RWPE2 (cell line): Measurements from ENCODE around the gene INTS7.
A peak's percentile ranks its signal among the peaks of the same experiment; 100 is the strongest.

ENCODE experiments used
- ATAC-seq: fragments of 200-7000 bp; cut with Tn5 transposase; 3 replicates; pipeline ENCODE4 v1.9.1; 2021; ENCODE audit warnings: low read depth
- DNase-seq: peaks from one replicate; pipeline ENCODE4 v3.0.0-alpha.2; 2020; ENCODE audit warnings: low spot score
- H3K27ac ChIP-seq: fragments of 450-650 bp; 2 replicates; pipeline ENCODE4 v1.5.1; 2017; ENCODE audit warnings: mild to moderate bottlenecking; ENCODE audit not compliant: poor library complexity, severe bottlenecking
- H3K27me3 ChIP-seq: fragments of 250-450 bp; sonication (Bioruptor Pico); 2 replicates; pipeline ENCODE4 v1.5.1; 2021; ENCODE audit warnings: mild to moderate bottlenecking, moderate library complexity; ENCODE audit not compliant: insufficient read depth, poor library complexity, severe bottlenecking
- H3K36me3 ChIP-seq: fragments of 250-450 bp; sonication (Bioruptor Pico); 2 replicates; pipeline ENCODE4 v1.5.1; 2020; ENCODE audit warnings: low read depth, mild to moderate bottlenecking, moderate library complexity
- H3K4me1 ChIP-seq: fragments of 250-450 bp; sonication (Bioruptor Pico); 2 replicates; pipeline ENCODE4 v1.5.1; 2021; ENCODE audit warnings: mild to moderate bottlenecking, moderate library complexity; ENCODE audit not compliant: insufficient read depth, poor library complexity, severe bottlenecking
- H3K4me3 ChIP-seq: fragments of 250-450 bp; sonication (Bioruptor Pico); 2 replicates; pipeline ENCODE4 v1.5.1; 2021; ENCODE audit warnings: mild to moderate bottlenecking, moderate library complexity; ENCODE audit not compliant: severe bottlenecking
- H3K9me3 ChIP-seq: fragments of 250-450 bp; sonication (Bioruptor Pico); 2 replicates; pipeline ENCODE4 v1.5.1; 2021; ENCODE audit warnings: mild to moderate bottlenecking, moderate library complexity; ENCODE audit not compliant: severe bottlenecking
- TF ChIP-seq, protein P1 (sequence below): fragments of 450-650 bp; IDR thresholded peaks from one replicate; pipeline ENCODE4 v1.5.1; 2017; ENCODE audit warnings: mild to moderate bottlenecking, moderate library complexity; ENCODE audit not compliant: poor library complexity, severe bottlenecking

The INTS7 gene

DNA sequence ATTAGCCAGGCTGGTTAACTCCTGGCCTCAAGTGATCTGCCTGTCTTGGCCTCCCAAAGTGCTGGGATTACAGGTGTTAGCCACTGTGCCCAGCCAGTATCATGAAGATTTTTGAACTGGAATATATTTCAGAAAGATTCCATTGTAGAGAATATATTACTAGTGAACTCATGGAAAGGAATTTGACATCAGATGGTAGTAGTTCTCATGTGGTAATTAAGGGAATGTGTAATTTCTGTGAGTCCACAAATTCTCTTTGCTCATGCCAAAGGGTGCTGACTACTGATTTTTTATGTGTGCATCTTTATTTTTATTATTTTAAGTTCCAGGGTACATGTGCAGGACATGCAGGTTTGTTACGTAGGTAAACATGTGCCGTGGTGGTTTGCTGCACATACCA, 10.6 kb upstream of the INTS7 start:
- ATAC-seq: no peak
- TF ChIP-seq, protein P1, sequence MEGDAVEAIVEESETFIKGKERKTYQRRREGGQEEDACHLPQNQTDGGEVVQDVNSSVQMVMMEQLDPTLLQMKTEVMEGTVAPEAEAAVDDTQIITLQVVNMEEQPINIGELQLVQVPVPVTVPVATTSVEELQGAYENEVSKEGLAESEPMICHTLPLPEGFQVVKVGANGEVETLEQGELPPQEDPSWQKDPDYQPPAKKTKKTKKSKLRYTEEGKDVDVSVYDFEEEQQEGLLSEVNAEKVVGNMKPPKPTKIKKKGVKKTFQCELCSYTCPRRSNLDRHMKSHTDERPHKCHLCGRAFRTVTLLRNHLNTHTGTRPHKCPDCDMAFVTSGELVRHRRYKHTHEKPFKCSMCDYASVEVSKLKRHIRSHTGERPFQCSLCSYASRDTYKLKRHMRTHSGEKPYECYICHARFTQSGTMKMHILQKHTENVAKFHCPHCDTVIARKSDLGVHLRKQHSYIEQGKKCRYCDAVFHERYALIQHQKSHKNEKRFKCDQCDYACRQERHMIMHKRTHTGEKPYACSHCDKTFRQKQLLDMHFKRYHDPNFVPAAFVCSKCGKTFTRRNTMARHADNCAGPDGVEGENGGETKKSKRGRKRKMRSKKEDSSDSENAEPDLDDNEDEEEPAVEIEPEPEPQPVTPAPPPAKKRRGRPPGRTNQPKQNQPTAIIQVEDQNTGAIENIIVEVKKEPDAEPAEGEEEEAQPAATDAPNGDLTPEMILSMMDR: no peak
- H3K9me3 ChIP-seq: no peaks in the 10 kb centered on the region
- H3K4me1 ChIP-seq: no peaks in the 10 kb centered on the region
- DNase-seq: no peak
- H3K4me3 ChIP-seq: no peak overlapping the region
- H3K36me3 ChIP-seq: peaks cover 13% of the 10 kb centered on the region
- H3K27ac ChIP-seq: no peak overlapping the region
- no peaks in the 10 kb centered on the region for H3K27me3 ChIP-seq

DNA sequence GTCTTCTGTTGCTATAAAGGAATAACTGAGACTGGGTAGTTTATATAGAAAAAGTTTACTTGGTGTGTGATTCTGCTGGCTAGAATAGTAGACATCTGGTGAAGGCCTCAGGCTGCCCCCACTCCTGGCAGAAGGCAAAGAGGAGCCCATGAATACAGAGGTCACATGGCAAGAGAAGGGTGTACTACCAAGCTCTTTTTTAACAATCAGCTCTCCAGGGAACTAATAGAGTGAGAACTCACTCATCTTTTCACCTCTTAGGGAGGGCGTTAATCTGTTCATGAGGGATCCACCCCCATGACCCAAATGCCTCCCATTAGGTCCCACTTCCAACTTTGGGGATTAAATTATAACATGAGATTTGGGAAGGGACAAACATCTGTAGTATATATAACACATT, 9.5 kb upstream of the INTS7 start:
- ATAC-seq (no peak), DNase-seq (no peak)
- Histone ChIP-seq H3K36me3 (peaks cover 11% of the 10 kb centered on the region), H3K4me1 (no peaks in the 10 kb centered on the region), H3K27me3 (no peaks in the 10 kb centered on the region), H3K27ac (no peak overlapping the region), H3K9me3 (no peaks in the 10 kb centered on the region), H3K4me3 (no peak overlapping the region)
- TF ChIP-seq, protein P1: no peak

DNA sequence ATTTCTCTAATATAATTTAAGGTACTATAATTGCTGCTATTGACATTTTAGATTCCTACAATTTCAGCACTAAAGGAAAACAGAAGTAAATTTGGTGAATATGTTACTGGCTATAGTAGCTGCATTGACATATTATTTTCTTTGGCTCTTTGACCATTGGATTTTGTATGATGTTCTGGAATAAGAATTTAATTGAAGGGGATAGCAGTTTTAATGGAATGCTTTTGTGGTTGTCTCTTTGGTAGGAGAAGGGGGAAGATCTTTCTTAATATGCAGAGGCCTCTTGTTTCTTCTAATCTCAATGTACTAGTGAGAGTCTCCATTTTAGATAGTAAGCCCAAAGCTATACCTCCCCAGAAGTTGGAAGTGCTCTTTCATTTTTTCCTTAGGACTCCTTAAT, 7.1 kb upstream of the INTS7 start:
- Histone ChIP-seq H3K4me1 (peaks cover 8% of the 10 kb centered on the region), H3K27ac (no peak overlapping the region), H3K27me3 (no peaks in the 10 kb centered on the region), H3K4me3 (no peak overlapping the region), H3K36me3 (peaks cover 11% of the 10 kb centered on the region), H3K9me3 (no peaks in the 10 kb centered on the region)
- TF ChIP-seq, protein P1: no peak
- ATAC-seq (no peak), DNase-seq (no peak)

DNA sequence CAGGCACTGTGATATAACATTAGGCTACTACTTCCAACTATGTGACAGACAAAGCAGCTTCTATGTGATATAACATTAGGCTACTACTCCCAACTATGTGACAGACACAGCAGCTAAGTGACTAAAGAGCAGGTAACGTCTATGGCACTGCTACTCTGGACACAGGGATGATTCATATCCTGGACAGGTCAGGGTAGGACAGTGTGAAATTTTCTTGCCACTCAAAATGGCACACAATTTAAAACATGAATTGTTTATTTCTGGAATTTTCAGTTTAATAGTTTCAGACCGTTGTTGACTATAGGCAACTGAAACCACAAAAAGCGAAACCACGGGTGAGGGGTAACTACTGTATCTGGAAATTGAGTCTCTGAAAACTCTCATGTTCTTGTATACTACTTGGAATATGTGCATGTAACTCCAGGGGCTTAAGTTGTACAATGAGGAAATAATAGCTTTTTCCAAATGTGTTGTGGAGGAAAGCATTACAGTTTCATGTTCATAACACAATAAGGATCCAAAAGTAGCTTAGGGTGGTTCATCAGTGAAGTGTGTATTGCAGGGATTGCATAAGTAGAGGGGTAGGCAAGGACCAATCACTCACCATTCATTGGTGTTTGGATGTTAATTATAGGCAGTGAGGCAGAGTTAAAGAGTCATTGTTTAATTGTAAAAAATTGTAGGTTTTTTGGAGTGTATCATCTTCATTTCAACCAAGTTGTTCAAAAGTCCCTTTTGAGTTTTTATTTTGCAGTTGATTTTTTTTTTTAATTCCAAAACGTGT, 5.5 kb upstream of the INTS7 start:
- no peak overlapping the region for H3K27ac ChIP-seq
- ATAC-seq (peak; percentile 62), DNase-seq (no peak)
- H3K36me3 ChIP-seq: peaks cover 11% of the 10 kb centered on the region
- peaks cover 10% of the 10 kb centered on the region for H3K4me1 ChIP-seq
- no peak overlapping the region for H3K4me3 ChIP-seq
- TF ChIP-seq, protein P1: no peak
- no peaks in the 10 kb centered on the region for H3K27me3 ChIP-seq
- H3K9me3 ChIP-seq: no peaks in the 10 kb centered on the region

DNA sequence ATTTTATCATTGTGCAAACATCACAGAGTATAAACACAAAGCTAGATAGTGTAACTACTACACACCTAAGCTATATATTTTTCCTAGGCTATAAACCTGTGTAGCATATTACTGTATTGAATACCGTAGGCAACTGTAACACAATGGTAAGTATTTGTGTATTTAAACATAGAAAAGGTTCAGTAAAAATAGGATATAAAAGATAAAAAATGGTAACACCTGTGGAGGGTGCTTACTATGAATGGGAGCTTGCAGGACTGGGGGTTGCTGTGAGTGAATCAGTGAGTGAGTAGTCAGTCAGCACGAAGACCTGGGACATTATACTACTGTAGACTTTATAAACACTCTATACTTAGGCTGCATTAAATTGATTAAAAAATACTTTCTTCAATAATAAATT, 4.3 kb upstream of the INTS7 start:
- ATAC-seq (no peak), DNase-seq (no peak)
- no peak overlapping the region for H3K4me3 ChIP-seq
- H3K27me3 ChIP-seq: no peaks in the 10 kb centered on the region
- no peak overlapping the region for H3K27ac ChIP-seq
- no peaks in the 10 kb centered on the region for H3K9me3 ChIP-seq
- TF ChIP-seq, protein P1: no peak
- H3K36me3 ChIP-seq: peaks cover 8% of the 10 kb centered on the region
- H3K4me1 ChIP-seq: peaks cover 10% of the 10 kb centered on the region
